Duodenal mucosa (tissue), 2 donors: ENCODE data around the gene VPS35L.

Source experiments
- H3K27ac ChIP-seq: one replicate; pipeline ENCODE4 v1.7.0; 2013; ENCODE audit warnings: low read depth, low read length
- H3K27me3 ChIP-seq, 2 donors: one replicate each; pipeline ENCODE4 v1.7.0; 2013; ENCODE audit warnings: low read length in 2 of 2, control low read depth in 1 of 2; ENCODE audit not compliant: insufficient read depth in 2 of 2, control insufficient read depth in 1 of 2
- H3K36me3 ChIP-seq, 2 donors: one replicate each; pipeline ENCODE4 v1.7.0; 2013; ENCODE audit warnings: low read length in 2 of 2, control low read depth in 1 of 2; ENCODE audit not compliant: insufficient read depth in 2 of 2, control insufficient read depth in 1 of 2
- H3K4me1 ChIP-seq, 2 donors: one replicate each; pipeline ENCODE4 v1.7.0; 2013; ENCODE audit warnings: low read length in 2 of 2, control low read depth in 1 of 2; ENCODE audit not compliant: insufficient read depth in 2 of 2, control insufficient read depth in 1 of 2
- H3K4me3 ChIP-seq, 2 donors: one replicate each; pipeline ENCODE4 v1.7.0; 2013; ENCODE audit warnings: low read length in 2 of 2, low read depth in 1 of 2
- H3K9ac ChIP-seq, 2 donors: one replicate each; pipeline ENCODE4 v1.7.0; 2013; ENCODE audit warnings: low read length in 2 of 2, low read depth in 1 of 2
- H3K9me3 ChIP-seq, 2 donors: one replicate each; pipeline ENCODE4 v1.7.0; 2013; ENCODE audit warnings: low read length in 2 of 2, control low read depth in 1 of 2; ENCODE audit not compliant: control insufficient read depth in 1 of 2

Gene VPS35L

DNA sequence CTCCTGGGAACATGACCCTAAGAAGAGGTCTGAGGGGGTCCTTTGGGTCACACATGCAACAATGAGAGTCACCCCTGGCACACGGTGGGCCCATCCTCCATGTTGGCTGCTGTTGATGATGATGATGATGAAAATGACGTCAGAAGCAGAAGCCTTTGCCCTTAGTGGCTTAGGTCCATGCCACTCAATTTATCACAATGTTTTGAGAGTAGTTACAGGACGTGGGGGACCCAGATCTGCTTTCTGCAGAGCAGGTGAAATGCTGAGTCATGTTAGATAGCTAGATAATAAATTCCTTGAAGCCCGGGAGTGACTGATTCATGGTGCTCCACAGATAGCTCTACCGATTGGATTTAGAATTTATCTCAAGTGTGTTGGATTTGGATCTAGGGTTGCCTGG lies 53.9 kb downstream of the VPS35L start:
- Histone ChIP-seq H3K9ac (no peak overlapping the region), H3K4me1 (no peaks in the 10 kb centered on the region), H3K27ac (no peak overlapping the region), H3K27me3 (no peaks in the 10 kb centered on the region), H3K9me3 (no peaks in the 10 kb centered on the region), H3K36me3 (peaks cover 14 to 53% of the 10 kb centered on the region in 2 donors), H3K4me3 (no peak overlapping the region)

DNA sequence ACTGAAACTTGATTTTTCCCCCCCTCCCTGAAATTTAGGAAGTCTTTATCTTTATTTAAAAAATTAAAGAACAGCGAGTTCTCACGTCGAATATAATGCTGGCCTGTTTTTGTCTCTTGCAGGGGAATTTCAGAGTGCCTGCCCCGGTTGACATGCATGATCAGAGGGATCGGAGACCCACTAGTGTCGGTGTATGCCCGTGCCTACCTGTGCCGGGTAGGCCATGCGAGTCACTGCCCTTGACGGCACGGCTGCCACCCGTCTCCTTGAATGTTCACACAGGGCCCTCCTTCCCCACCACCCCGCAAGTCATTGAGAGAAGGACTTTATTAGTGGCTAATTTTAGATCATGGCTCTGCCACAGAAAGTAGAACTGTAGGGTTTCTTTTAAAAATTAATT lies 54.7 kb downstream of the VPS35L start:
- Histone ChIP-seq H3K36me3 (peaks cover 14 to 54% of the 10 kb centered on the region in 2 donors), H3K27me3 (no peaks in the 10 kb centered on the region), H3K9me3 (no peaks in the 10 kb centered on the region), H3K9ac (no peak overlapping the region), H3K4me1 (no peaks in the 10 kb centered on the region), H3K27ac (no peak overlapping the region), H3K4me3 (no peak overlapping the region)

DNA sequence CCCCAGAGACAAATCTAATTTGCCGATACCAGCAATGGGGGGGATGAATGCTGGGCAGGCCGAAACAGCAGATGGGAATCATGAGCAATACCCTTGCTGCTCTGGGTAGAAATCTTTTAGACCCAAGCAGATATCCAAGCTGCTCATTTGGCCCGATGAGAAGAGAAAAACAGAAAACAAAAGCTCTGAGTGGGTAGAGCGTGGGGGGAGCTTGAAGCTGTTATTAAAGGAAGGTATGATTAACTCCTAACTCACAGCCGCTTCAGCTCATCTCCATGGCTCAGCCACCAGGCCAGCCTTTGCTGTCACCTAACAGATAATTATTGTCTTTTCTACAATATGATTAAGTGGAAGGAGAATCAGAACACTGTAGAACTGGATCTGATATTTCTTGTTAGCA lies 58.3 kb downstream of the VPS35L start:
- Histone ChIP-seq H3K27ac (no peak overlapping the region), H3K27me3 (no peaks in the 10 kb centered on the region), H3K36me3 (peaks cover 27 to 52% of the 10 kb centered on the region in 2 donors), H3K9me3 (no peaks in the 10 kb centered on the region), H3K4me3 (no peak overlapping the region), H3K4me1 (no peaks in the 10 kb centered on the region), H3K9ac (no peak overlapping the region)

DNA sequence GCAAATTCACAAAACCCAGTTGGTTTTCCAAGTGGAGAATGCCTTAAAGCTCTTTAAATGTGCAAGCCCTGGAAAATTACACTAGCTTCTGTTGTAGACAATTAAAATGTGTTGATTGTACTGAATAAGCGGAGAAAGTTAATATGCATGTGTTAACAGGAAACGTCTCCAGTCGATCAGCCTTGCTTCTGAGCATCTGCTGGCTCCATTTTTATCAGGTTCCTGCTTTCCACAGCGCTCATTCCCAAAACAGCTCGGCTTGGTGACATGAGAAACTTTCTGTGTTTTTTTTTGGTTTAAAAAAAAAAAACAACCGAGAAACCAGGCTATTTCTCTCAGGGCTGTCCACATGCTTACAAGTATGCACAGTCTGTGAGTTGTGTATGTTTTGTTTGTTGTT lies 60.7 kb downstream of the VPS35L start:
- Histone ChIP-seq H3K4me3 (no peak overlapping the region), H3K36me3 (peaks cover 25 to 36% of the 10 kb centered on the region in 2 donors), H3K9ac (no peak overlapping the region), H3K27ac (no peak overlapping the region), H3K4me1 (no peaks in the 10 kb centered on the region), H3K27me3 (no peaks in the 10 kb centered on the region), H3K9me3 (no peaks in the 10 kb centered on the region)

DNA sequence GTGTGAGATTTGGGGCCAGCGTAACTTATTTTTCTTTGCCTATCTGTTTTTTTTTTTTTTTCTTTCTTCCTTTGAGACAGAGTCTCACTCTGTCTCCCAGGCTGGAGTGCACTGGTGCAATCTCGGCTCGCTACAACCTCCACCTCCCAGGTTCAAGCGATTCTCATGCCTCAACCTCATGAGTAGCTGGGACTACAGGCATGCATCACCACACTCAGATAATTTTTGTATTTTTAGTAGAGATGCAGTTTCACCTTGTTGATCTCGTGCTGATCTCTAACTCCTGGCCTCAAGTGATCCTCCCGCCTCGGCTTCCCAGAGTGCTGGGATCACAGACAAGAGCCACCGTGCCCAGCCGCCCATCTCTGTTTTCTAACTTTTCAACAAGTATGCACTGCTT lies 63.4 kb downstream of the VPS35L start:
- no peak overlapping the region for H3K9ac ChIP-seq
- no peaks in the 10 kb centered on the region for H3K9me3 ChIP-seq
- H3K36me3 ChIP-seq: peaks cover 16 to 19% of the 10 kb centered on the region in 2 donors
- no peak overlapping the region for H3K27ac ChIP-seq
- H3K4me1 ChIP-seq: no peaks in the 10 kb centered on the region
- no peaks in the 10 kb centered on the region for H3K27me3 ChIP-seq
- H3K4me3 ChIP-seq: no peak overlapping the region

DNA sequence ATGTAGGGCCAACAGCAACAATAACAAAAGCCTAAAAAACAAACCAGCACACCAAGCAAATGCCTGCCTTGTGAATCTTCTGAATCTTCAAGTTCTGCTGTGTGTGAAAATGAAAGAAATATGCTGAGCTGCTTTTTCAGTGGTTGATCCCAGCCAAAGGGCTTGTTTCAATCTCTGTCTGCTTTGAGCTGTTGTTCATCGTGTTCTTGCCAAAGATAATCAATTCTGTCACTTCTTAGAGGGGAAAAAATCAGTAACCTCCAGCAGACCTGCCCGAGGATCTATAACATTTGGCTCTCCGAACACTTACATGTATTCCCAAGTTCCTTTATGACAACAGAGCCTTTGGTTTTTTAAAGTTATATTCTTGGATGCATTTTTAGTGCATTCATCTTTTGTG lies 65.9 kb downstream of the VPS35L start:
- Histone ChIP-seq H3K9ac (no peak overlapping the region), H3K4me3 (no peak overlapping the region), H3K27ac (no peak overlapping the region), H3K9me3 (no peaks in the 10 kb centered on the region), H3K27me3 (no peaks in the 10 kb centered on the region), H3K36me3 (peaks cover 14 to 23% of the 10 kb centered on the region in 2 donors), H3K4me1 (no peaks in the 10 kb centered on the region)

DNA sequence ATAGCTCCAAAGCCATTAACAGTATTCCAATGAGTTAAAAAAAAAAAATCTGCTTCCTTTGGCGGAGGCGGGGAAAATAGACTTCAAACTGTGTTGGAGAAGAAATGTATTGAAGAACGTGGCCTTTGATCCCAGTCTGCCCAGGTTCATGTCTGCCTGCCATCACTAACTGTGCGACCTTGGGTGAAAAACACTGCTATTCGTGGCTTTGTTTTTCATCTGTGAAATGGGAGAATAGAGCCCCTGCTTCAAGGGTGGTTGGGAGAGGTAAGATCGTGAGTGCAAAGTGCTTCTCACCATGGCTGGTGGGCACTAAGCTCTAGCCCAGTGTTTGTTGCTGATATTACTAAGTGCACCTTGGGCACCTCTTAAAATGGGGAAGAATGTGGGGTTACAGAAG lies 69.5 kb downstream of the VPS35L start:
- Histone ChIP-seq H3K4me1 (no peaks in the 10 kb centered on the region), H3K36me3 (peaks cover 0 to 35% of the 10 kb centered on the region in 2 donors), H3K27me3 (no peaks in the 10 kb centered on the region), H3K27ac (no peak overlapping the region), H3K9ac (no peak overlapping the region), H3K9me3 (no peaks in the 10 kb centered on the region), H3K4me3 (no peak overlapping the region)

DNA sequence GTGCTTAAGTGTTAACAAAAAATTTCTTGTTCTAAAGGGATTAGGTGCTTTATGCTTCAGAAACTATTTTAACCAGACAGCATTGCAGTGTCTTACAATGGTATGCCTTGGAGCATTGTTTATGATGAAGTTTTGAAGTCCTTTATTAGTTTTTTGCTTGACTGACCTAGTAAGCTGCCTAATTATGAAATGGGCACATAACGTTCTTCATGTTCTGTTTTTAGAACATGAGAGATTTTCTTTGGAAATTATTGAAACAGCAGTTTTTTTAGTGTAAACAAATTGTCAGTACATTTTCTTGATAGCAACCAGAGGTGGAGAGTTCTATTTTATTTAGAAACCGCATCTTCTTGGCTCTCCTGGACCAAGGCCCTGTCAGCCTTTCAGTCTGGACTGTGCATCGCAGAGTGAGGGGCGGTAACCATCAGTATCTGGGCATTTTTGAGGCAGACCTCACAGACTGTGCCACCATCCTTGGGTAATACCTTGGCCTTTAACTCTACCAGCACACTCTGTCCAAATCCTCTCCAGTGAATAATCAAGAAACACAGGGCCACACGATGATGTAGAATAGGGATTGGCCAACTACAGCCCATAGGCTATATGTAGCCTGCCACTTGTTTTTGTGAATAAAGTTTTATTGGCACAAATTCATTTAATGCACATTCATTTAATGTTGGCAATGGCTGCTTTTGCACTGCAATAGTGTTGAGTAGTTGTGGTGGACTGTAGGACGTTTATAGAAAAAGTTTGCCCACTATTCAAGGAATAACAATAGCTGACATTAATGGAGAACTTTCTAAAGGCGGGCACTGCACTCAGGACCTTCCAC lies 81.1 kb downstream of the VPS35L start:
- no peak overlapping the region for H3K9ac ChIP-seq
- H3K9me3 ChIP-seq: no peaks in the 10 kb centered on the region
- no peaks in the 10 kb centered on the region for H3K27me3 ChIP-seq
- H3K4me3 ChIP-seq: no peak overlapping the region
- peaks cover 34 to 62% of the 10 kb centered on the region in 2 donors for H3K36me3 ChIP-seq
- H3K27ac ChIP-seq: no peak overlapping the region
- H3K4me1 ChIP-seq: no peaks in the 10 kb centered on the region

DNA sequence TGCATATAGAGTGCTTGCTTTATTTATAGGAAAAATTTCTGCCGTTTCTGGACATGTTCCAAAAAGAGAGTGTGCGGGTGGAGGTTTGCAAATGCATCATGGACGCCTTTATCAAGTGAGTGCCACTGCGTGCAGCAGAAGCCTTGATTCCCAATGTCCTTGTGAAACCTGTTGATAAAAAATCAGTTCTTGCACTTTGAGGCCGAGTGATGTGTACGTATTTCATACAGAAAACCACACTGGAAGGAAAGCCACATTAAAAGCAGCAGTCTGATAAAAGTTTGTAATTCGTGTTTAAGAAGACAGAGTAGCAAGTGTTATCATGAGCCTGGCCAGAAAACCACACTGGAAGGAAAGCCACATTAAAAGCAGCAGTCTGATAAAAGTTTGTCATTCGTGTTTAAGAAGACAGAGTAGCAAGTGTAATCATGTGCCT lies 84.5 kb downstream of the VPS35L start:
- no peaks in the 10 kb centered on the region for H3K4me1 ChIP-seq
- no peak overlapping the region for H3K9ac ChIP-seq
- no peaks in the 10 kb centered on the region for H3K27me3 ChIP-seq
- peaks cover 30 to 39% of the 10 kb centered on the region in 2 donors for H3K36me3 ChIP-seq
- no peak overlapping the region for H3K4me3 ChIP-seq
- H3K9me3 ChIP-seq: no peaks in the 10 kb centered on the region
- no peak overlapping the region for H3K27ac ChIP-seq

DNA sequence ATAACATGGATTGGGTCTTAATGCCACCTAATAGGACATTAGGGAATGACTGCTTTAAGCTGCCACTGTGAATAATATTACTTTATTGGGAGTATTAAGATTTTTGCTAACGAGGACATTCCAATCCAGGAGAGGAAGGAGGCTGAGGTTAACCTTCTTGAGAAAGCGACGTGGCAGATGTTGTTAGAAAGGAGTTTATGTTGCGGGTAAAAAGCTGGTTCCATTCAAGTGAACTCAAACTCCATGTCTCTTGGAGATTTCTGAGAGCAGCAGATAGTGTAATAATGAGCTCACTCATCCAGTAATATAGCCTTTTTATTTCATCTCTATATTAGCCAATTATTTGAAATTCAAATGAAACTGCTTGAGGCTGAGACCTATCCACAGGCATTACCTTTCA lies 87.0 kb downstream of the VPS35L start:
- no peak overlapping the region for H3K9ac ChIP-seq
- H3K27ac ChIP-seq: no peak overlapping the region
- peaks cover 25 to 30% of the 10 kb centered on the region in 2 donors for H3K36me3 ChIP-seq
- no peaks in the 10 kb centered on the region for H3K9me3 ChIP-seq
- no peaks in the 10 kb centered on the region for H3K4me1 ChIP-seq
- no peaks in the 10 kb centered on the region for H3K27me3 ChIP-seq
- no peak overlapping the region for H3K4me3 ChIP-seq
